Measurements from ENCODE around the gene APBA2. TPM values are rescaled to one million over a fixed set of nuclear protein-coding genes. Genes with fewer than 3 reads are reported as not detected.

Gene APBA2
- polyA plus RNA-seq, 1 donor (not counting 4 experiments of a cell fraction or from before 2014, with no cell fraction given): 5.5 TPM

DNA sequence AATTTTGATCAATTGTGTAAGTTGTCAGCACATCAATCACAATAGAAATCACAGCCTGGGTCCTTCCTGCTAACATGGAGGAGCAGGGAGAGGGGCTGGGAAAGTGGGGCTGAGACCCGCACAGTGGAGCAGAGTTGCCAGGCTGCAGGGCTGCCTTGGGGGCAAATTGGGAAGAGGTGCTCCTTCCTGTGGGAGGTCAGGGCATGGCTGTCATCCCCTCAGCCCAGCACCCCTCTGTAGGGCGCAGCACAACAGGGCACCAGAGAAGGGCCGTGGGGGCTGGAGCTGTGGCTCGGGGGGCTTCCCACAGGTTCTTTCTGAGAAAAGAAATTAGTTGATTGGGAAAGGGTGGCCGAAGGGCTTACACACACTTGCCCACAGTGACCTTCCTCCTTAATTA is 257.5 kb downstream of the APBA2 start:
- Histone ChIP-seq H3K9ac (ENCODE audit: control insufficient read depth, extremely low read depth, insufficient read depth, low read length) (no peak overlapping the region), H3K4me3 (ENCODE audit: control insufficient read depth in 2 of 3, extremely low read depth in 1 of 3, insufficient read depth in 2 of 3, low read depth in 1 of 3, low read length in 3 of 3) (no peak overlapping the region), H3K9me3 (ENCODE audit: control insufficient read depth, low read depth, low read length) (no peaks in the 10 kb centered on the region), H3K27ac (ENCODE audit: control insufficient read depth, insufficient read depth, low read length) (no peak overlapping the region), H3K4me1 (ENCODE audit: control insufficient read depth, extremely low read depth, insufficient read depth, low read length) (peaks cover 3% of the 10 kb centered on the region), H4K20me1 (ENCODE audit: control insufficient read depth, extremely low read depth, insufficient read depth, low read length) (no peaks in the 10 kb centered on the region), H3K79me2 (ENCODE audit: control insufficient read depth, insufficient read depth, low read length) (no peaks in the 10 kb centered on the region), H3K27me3 (ENCODE audit: control insufficient read depth, extremely low read depth, insufficient read depth, low read length) (no peaks in the 10 kb centered on the region), H2AFZ (ENCODE audit: control insufficient read depth, low read length) (no peak overlapping the region), H3K4me2 (ENCODE audit: control insufficient read depth, extremely low read depth, insufficient read depth, low read depth, low read length) (no peak overlapping the region), H3K9me1 (ENCODE audit: control insufficient read depth, extremely low read depth, insufficient read depth, low read length) (no peaks in the 10 kb centered on the region), H3K36me3 (ENCODE audit: control insufficient read depth in 2 of 2, extremely low read depth in 1 of 2, insufficient read depth in 2 of 2, low read length in 2 of 2) (no peaks in the 10 kb centered on the region)
- dilution Hi-C loops (cut with MboI; ENCODE audit: extremely low pct_ligation_motif_present, low sequenced_read_pairs): no loop called here
- no peak for FAIRE-seq
- no peak for DNase-seq (ENCODE audit: low read depth, low spot score)
- no peak for TF ChIP-seq EZH2 (IDR thresholded peaks at IDR 0.05; ENCODE audit: low read length)
- TF ChIP-seq, protein P1, sequence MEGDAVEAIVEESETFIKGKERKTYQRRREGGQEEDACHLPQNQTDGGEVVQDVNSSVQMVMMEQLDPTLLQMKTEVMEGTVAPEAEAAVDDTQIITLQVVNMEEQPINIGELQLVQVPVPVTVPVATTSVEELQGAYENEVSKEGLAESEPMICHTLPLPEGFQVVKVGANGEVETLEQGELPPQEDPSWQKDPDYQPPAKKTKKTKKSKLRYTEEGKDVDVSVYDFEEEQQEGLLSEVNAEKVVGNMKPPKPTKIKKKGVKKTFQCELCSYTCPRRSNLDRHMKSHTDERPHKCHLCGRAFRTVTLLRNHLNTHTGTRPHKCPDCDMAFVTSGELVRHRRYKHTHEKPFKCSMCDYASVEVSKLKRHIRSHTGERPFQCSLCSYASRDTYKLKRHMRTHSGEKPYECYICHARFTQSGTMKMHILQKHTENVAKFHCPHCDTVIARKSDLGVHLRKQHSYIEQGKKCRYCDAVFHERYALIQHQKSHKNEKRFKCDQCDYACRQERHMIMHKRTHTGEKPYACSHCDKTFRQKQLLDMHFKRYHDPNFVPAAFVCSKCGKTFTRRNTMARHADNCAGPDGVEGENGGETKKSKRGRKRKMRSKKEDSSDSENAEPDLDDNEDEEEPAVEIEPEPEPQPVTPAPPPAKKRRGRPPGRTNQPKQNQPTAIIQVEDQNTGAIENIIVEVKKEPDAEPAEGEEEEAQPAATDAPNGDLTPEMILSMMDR (optimal IDR thresholded peaks at IDR 0.05 in 1 of 3, IDR thresholded peaks at IDR 0.05 in 1 of 3, conservative IDR thresholded peaks at IDR 0.05 in 1 of 3; ENCODE audit: extremely low read depth in 1 of 3, insufficient read depth in 2 of 3, low read length in 3 of 3): no peak

DNA sequence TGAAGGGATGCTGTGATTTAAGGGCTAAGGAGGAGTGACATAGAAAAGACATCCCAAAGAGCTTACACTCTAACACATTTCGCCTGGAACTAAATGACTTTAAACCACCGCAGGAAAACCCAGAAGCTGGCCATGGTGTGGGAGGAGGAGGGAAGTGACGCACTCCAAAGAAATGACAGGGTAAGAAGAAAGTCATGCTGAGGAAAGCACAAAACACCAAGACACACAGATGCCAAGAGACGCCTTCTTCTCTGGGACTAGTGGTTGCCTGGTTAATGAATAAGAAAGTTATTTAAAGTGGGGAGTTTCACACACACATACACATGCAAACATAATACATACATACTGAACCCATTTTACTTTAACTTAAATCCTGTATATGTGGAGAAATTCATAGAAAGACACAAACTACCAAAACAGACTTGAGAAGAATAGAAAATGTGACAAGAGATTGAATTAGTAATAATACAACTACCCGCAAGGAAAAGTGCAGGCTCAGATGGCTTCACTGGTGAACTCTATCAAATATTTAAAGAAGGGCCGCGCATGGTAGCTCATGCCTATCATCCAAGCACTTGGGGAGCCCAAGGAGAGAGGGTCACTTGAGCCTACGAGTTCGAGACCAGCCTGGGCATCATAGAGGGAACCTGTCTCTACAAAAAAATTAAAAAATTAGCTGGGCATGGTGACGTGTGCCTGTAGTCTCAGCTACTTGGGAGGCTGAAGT is 258.3 kb downstream of the APBA2 start:
- H3K27ac ChIP-seq (ENCODE audit: control insufficient read depth, insufficient read depth, low read length): no peak overlapping the region
- no peak overlapping the region for H3K4me3 ChIP-seq (ENCODE audit: control insufficient read depth in 2 of 3, extremely low read depth in 1 of 3, insufficient read depth in 2 of 3, low read depth in 1 of 3, low read length in 3 of 3)
- no peak overlapping the region for H3K4me2 ChIP-seq (ENCODE audit: control insufficient read depth, extremely low read depth, insufficient read depth, low read depth, low read length)
- H3K4me1 ChIP-seq (ENCODE audit: control insufficient read depth, extremely low read depth, insufficient read depth, low read length): peaks cover 3% of the 10 kb centered on the region
- TF ChIP-seq, protein P1 (optimal IDR thresholded peaks at IDR 0.05 in 1 of 3, IDR thresholded peaks at IDR 0.05 in 1 of 3, conservative IDR thresholded peaks at IDR 0.05 in 1 of 3; ENCODE audit: extremely low read depth in 1 of 3, insufficient read depth in 2 of 3, low read length in 3 of 3): no peak
- TF ChIP-seq EZH2 (IDR thresholded peaks at IDR 0.05; ENCODE audit: low read length): no peak
- H3K36me3 ChIP-seq (ENCODE audit: control insufficient read depth in 2 of 2, extremely low read depth in 1 of 2, insufficient read depth in 2 of 2, low read length in 2 of 2): no peaks in the 10 kb centered on the region
- FAIRE-seq (no peak), DNase-seq (ENCODE audit: low read depth, low spot score) (no peak)
- no peaks in the 10 kb centered on the region for H3K27me3 ChIP-seq (ENCODE audit: control insufficient read depth, extremely low read depth, insufficient read depth, low read length)
- dilution Hi-C loops (cut with MboI; ENCODE audit: extremely low pct_ligation_motif_present, low sequenced_read_pairs): no loop called here
- H2AFZ ChIP-seq (ENCODE audit: control insufficient read depth, low read length): no peak overlapping the region
- H3K79me2 ChIP-seq (ENCODE audit: control insufficient read depth, insufficient read depth, low read length): no peaks in the 10 kb centered on the region
- no peaks in the 10 kb centered on the region for H4K20me1 ChIP-seq (ENCODE audit: control insufficient read depth, extremely low read depth, insufficient read depth, low read length)
- H3K9me3 ChIP-seq (ENCODE audit: control insufficient read depth, low read depth, low read length): no peaks in the 10 kb centered on the region
- no peaks in the 10 kb centered on the region for H3K9me1 ChIP-seq (ENCODE audit: control insufficient read depth, extremely low read depth, insufficient read depth, low read length)
- H3K9ac ChIP-seq (ENCODE audit: control insufficient read depth, extremely low read depth, insufficient read depth, low read length): no peak overlapping the region
